ENCODE results near the gene MRLN. TPM values are rescaled to one million over a fixed set of nuclear protein-coding genes. Genes with fewer than 3 reads are reported as not detected.
"Not testable (repeated sequence)": the region's sequence is repeated elsewhere in the genome, so short reads cannot be mapped to it uniquely, and the experiment has no call there.

MRLN gene
- total and polyA plus RNA-seq, 2 of the 8 experiments (the other 6 are each of a cell fraction or from before 2014, with no cell fraction given), result 0.21 TPM; not detected in 1

DNA sequence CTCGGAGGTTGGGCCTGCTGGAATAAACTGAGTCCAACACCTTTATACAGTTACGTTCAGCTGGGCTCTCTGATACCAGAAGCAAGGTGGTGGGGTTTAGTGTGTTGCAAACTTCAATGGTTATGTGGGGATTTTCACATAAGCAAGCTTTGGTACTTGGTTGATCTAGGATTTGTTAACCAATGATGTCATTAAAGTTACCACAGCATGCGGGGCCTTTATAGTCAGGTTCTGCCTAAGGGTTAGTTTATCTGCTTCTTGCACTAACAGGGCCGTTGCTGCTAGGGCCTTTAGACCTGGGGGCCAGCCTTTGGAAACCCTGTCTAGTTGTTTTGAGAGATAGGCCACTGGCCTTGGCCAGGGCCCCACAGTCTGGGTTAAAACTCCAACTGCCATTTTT is 24.1 kb downstream of the MRLN start:
- H2BK5ac ChIP-seq (ENCODE audit: low read depth, low read length); H4K8ac ChIP-seq (ENCODE audit: extremely low read depth, insufficient read depth, low read length); H3K9ac ChIP-seq (replicated peaks in 1 of 4; ENCODE audit: extremely low read depth in 1 of 4, low read depth in 3 of 4, low read length in 3 of 4); H3K27ac ChIP-seq (ENCODE audit: low read depth, low read length); H3K4me1 ChIP-seq (replicated peaks in 1 of 4; ENCODE audit: control insufficient read depth in 3 of 4, insufficient read depth in 4 of 4, low read length in 3 of 4); H4K5ac ChIP-seq (ENCODE audit: insufficient read length, low read depth, low read length); POLR2A ChIA-PET (ENCODE audit: partially characterized antibody); H4K20me1 ChIP-seq (replicated peaks in 1 of 2; ENCODE audit: control insufficient read depth in 1 of 2, insufficient read depth in 2 of 2, low read length in 2 of 2); H2BK20ac ChIP-seq (ENCODE audit: low read length); H2AK5ac ChIP-seq (ENCODE audit: low read depth, low read length); H3K14ac ChIP-seq (ENCODE audit: insufficient read length); H3K79me1 ChIP-seq (ENCODE audit: low read depth, low read length); H3K4me3 ChIP-seq (ENCODE audit: extremely low read depth in 1 of 4, insufficient read depth in 2 of 4, low read depth in 3 of 4, low read length in 4 of 4); H2BK12ac ChIP-seq (ENCODE audit: low read depth, low read length); H4K91ac ChIP-seq (replicated peaks; ENCODE audit: insufficient read length, low read length); H2BK15ac ChIP-seq (ENCODE audit: low read length); FAIRE-seq; H3K4ac ChIP-seq (replicated peaks; ENCODE audit: insufficient read length, low read depth, low read length); H3K9me3 ChIP-seq (ENCODE audit: insufficient read depth in 2 of 2, low read depth in 1 of 2, low read length in 1 of 2); H2BK120ac ChIP-seq (replicated peaks; ENCODE audit: low read depth, low read length); H2AFZ ChIP-seq (ENCODE audit: low read length); H3K56ac ChIP-seq (replicated peaks; ENCODE audit: insufficient read length, low read depth, low read length); H3K23ac ChIP-seq (ENCODE audit: insufficient read length); H3K4me2 ChIP-seq (ENCODE audit: insufficient read depth in 1 of 2, low read depth in 2 of 2, low read length in 2 of 2); H3K23me2 ChIP-seq (ENCODE audit: low read depth, low read length); H3K18ac ChIP-seq (ENCODE audit: extremely low read depth, low read length); H3K79me2 ChIP-seq (ENCODE audit: control insufficient read depth in 1 of 2, insufficient read depth in 2 of 2, low read length in 2 of 2); H3K36me3 ChIP-seq (ENCODE audit: control insufficient read depth in 2 of 4, insufficient read depth in 4 of 4, low read length in 3 of 4); H3K27me3 ChIP-seq (replicated peaks in 1 of 4; ENCODE audit: control insufficient read depth in 3 of 4, extremely low read depth in 1 of 4, insufficient read depth in 3 of 4, low read length in 3 of 4); DNase-seq (ENCODE audit: low read depth in 1 of 2, low spot score in 2 of 2): not testable (repeated sequence)
- CTCF ChIA-PET (ENCODE audit: partially characterized antibody), result interaction anchor here (1.2 to 1.3 kb wide), 2 partner anchors 8 to 12 kb away, joined by 3 read pairs; no protein-coding TSS in a partner anchor
- 87% methylated on average over 4 of the region's 4 CpGs; no CpG with 5 or more reads in 1 of the 2 experiments for WGBS, 2 experiments (ENCODE audit: extremely low coverage in 1 of 2, insufficient coverage in 1 of 2, insufficient read length in 1 of 2, insufficient replicate concordance in 2 of 2, low coverage in 1 of 2, low lambda C conversion rate in 2 of 2, missing lambda C conversion rate in 1 of 2)

Measured in H1 (cell line).